ENCODE measurements around the gene PSMD3. TPM values are rescaled to one million over a fixed set of nuclear protein-coding genes. Genes with fewer than 3 reads are reported as not detected.

The PSMD3 gene
- total and polyA plus RNA-seq, 2 of the 4 experiments (the other 2 are of a cell fraction) = 123 to 155 TPM

- Histone ChIP-seq H2BK120ac (ENCODE audit: low read depth, low read length) (no peak overlapping the region), H3K9me3 (ENCODE audit: control insufficient read depth, insufficient read depth, low read length) (no peaks in the 10 kb centered on the region), H4K8ac (ENCODE audit: low read depth in 2 of 2, low read length in 2 of 2) (no peak overlapping the region), H3K9me1 (ENCODE audit: insufficient read depth, low read length) (no peaks in the 10 kb centered on the region), H2AK5ac (ENCODE audit: low read depth, low read length) (no peak overlapping the region), H3K18ac (ENCODE audit: low read depth, low read length) (no peak overlapping the region), H3K36me3 (ENCODE audit: control insufficient read depth, insufficient read depth, low read length) (peaks cover 81% of the 10 kb centered on the region), H3K14ac (replicated peaks; ENCODE audit: low read depth, low read length) (no peak overlapping the region), H3K23ac (ENCODE audit: low read depth, low read length) (no peak overlapping the region), H3K56ac (ENCODE audit: extremely low read depth, insufficient read depth, low read length) (no peak overlapping the region), H2AK9ac (replicated peaks; ENCODE audit: low read depth, low read length, poor library complexity) (no peak overlapping the region), H2BK20ac (ENCODE audit: low read depth, low read length) (no peak overlapping the region), H2BK15ac (ENCODE audit: low read depth, low read length) (no peak overlapping the region), H4K5ac (ENCODE audit: low read depth, low read length) (no peak overlapping the region), H3K9ac (ENCODE audit: low read depth, low read length) (no peak overlapping the region), H4K91ac (ENCODE audit: insufficient read depth, low read depth, low read length) (no peak overlapping the region), H2AFZ (replicated peaks; ENCODE audit: low read length, poor library complexity) (no peak overlapping the region), H3K27ac (ENCODE audit: insufficient read depth, low read length) (no peak overlapping the region), H2BK5ac (ENCODE audit: low read depth, low read length, poor library complexity, severe bottlenecking) (no peak overlapping the region), H3K27me3 (ENCODE audit: control insufficient read depth, insufficient read depth, low read length) (no peaks in the 10 kb centered on the region), H3K79me1 (ENCODE audit: low read depth in 1 of 2, low read length in 2 of 2) (peaks cover 0 to 12% of the 10 kb centered on the region in 2 experiments; a peak in 3 of 4 replicates), H3K4me3 (ENCODE audit: insufficient read depth, low read depth, low read length) (no peak overlapping the region), H3K4ac (ENCODE audit: low read depth, low read length) (no peak overlapping the region), H4K20me1 (ENCODE audit: insufficient read depth, low read length) (peaks cover 6% of the 10 kb centered on the region; the same call in 1 of the 2 replicates), H3K4me2 (ENCODE audit: low read depth, low read length) (no peak overlapping the region), H3K4me1 (ENCODE audit: control insufficient read depth, insufficient read depth, low read length) (no peaks in the 10 kb centered on the region)
- intact Hi-C loops (cut with micrococcal nuclease) = no loop called here
- no peak for DNase-seq
- no peak for ATAC-seq (ENCODE audit: low read depth)
- BruUV-seq (replicated peaks) = no TSS peak
- 100% methylated on average over 8 of the region's 11 CpGs; no CpG with 5 or more reads in 1 of the 2 experiments for WGBS, 2 experiments (ENCODE audit: extremely low coverage in 2 of 2, insufficient read length in 1 of 2)
- dilution Hi-C loops (cut with HindIII; ENCODE audit: low sequenced_read_pairs, unreplicated experiment) = no loop called here
- in situ Hi-C loops (cut with MboI; ENCODE audit: low sequenced_read_pairs) = no loop called here
- TF ChIP-seq NFE2L2 (IDR thresholded peaks at IDR 0.05; ENCODE audit: low read depth, low read length) (no peak), FOS (IDR thresholded peaks at IDR 0.05; ENCODE audit: low read depth, low read length) (no peak), CEBPB (IDR thresholded peaks at IDR 0.05; ENCODE audit: low read depth, low read length) (no peak), MAFK (IDR thresholded peaks at IDR 0.05; ENCODE audit: low read depth, low read length) (no peak), CTCF (conservative IDR thresholded peaks at IDR 0.05; ENCODE audit: low read depth, low read length) (no peak), ELK1 (IDR thresholded peaks at IDR 0.05; ENCODE audit: borderline replicate concordance, low read depth, low read length) (no peak), RAD21 (IDR thresholded peaks at IDR 0.05; ENCODE audit: low read length) (no peak), MAZ (IDR thresholded peaks at IDR 0.05; ENCODE audit: borderline replicate concordance, low read depth, low read length) (no peak), RCOR1 (IDR thresholded peaks at IDR 0.05; ENCODE audit: insufficient replicate concordance, low read length) (no peak), CHD1 (IDR thresholded peaks at IDR 0.05; ENCODE audit: low read depth, low read length) (no peak), MXI1 (IDR thresholded peaks at IDR 0.05; ENCODE audit: borderline replicate concordance, low read depth, low read length) (no peak), USF2 (IDR thresholded peaks at IDR 0.05; ENCODE audit: low read depth, low read length) (no peak), SMC3 (IDR thresholded peaks at IDR 0.05; ENCODE audit: low read depth, low read length) (no peak), BHLHE40 (IDR thresholded peaks at IDR 0.05; ENCODE audit: low read depth, low read length) (no peak), POLR2A (IDR thresholded peaks at IDR 0.05; ENCODE audit: low read depth, low read length) (no peak), RFX5 (IDR thresholded peaks at IDR 0.05; ENCODE audit: low read depth, low read length) (no peak)
- ChIA-PET CTCF (interaction anchor here (0.6 kb wide), 1 partner anchor 701 kb away, joined by 3 read pairs; no protein-coding TSS in a partner anchor), POLR2A (ENCODE audit: unreplicated experiment) (no interaction called here)
Observed at GRCh38 chr17:39994448-39994847, 13.8 kb downstream of the PSMD3 start.
